GM18951 (cell line): ENCODE data around the gene COG6.

Source experiments
- POLR2A ChIP-seq: IDR thresholded peaks from 4 replicates; pipeline ENCODE4 v1.6.1; 2011; ENCODE audit warnings: mild to moderate bottlenecking; ENCODE audit not compliant: insufficient read length, insufficient read depth; ENCODE audit errors: extremely low read depth
- in situ Hi-C: fragments of 300-500 bp; cut with MboI; formaldehyde crosslinking; loops from one replicate; pipeline ENCODE4 v1.12.0; 2022; ENCODE audit warnings: low sequenced_read_pairs, mixed read lengths, inconsistent platforms; ENCODE audit not compliant: unreplicated experiment

COG6 gene

GRCh38 chr13:39688699-39689405, 33.4 kb downstream of the COG6 start:
- no peak for TF ChIP-seq POLR2A
- in situ Hi-C loops: loop anchor here (25.0 kb wide), 1 partner anchor 998 kb away; no protein-coding TSS in a partner anchor

- no peak for TF ChIP-seq POLR2A
- in situ Hi-C loops: loop anchor here (25.0 kb wide), 1 partner anchor 994 kb away; no protein-coding TSS in a partner anchor
Measured at GRCh38 chr13:39692660-39693438, 37.4 kb downstream of the COG6 start.

- in situ Hi-C loops: loop anchor here (25.0 kb wide), 1 partner anchor 988 kb away; no protein-coding TSS in a partner anchor
Measured at GRCh38 chr13:39699274-39699673, 43.8 kb downstream of the COG6 start.

GRCh38 chr13:39712626-39713025, 57.2 kb downstream of the COG6 start:
- in situ Hi-C loops: no loop called here
- no peak for TF ChIP-seq POLR2A

More at GRCh38 chr13:39699274-39699673, 43.8 kb downstream of the COG6 start:
- TF ChIP-seq POLR2A: no peak

GRCh38 chr13:39729156-39729555, 73.7 kb downstream of the COG6 start:
- no peak for TF ChIP-seq POLR2A
- in situ Hi-C loops: no loop called here

- TF ChIP-seq POLR2A: no peak
- in situ Hi-C loops: no loop called here
Measured at GRCh38 chr13:39734952-39735351, 79.5 kb downstream of the COG6 start.

- in situ Hi-C loops: no loop called here
Measured at GRCh38 chr13:39737047-39737446, 81.6 kb downstream of the COG6 start.

GRCh38 chr13:39740761-39741160, 85.3 kb downstream of the COG6 start:
- TF ChIP-seq POLR2A: no peak
- in situ Hi-C loops: no loop called here

More at GRCh38 chr13:39737047-39737446, 81.6 kb downstream of the COG6 start:
- no peak for TF ChIP-seq POLR2A

GRCh38 chr13:39748961-39749360, 93.5 kb downstream of the COG6 start:
- TF ChIP-seq POLR2A: no peak
- in situ Hi-C loops: no loop called here

- TF ChIP-seq POLR2A: no peak
- in situ Hi-C loops: no loop called here
Measured at GRCh38 chr13:39749528-39749927, 94.1 kb downstream of the COG6 start.

- in situ Hi-C loops: no loop called here
Measured at GRCh38 chr13:39751805-39752204, 96.3 kb downstream of the COG6 start.

GRCh38 chr13:39760521-39760920, 105.1 kb downstream of the COG6 start:
- no peak for TF ChIP-seq POLR2A
- in situ Hi-C loops: no loop called here

More at GRCh38 chr13:39751805-39752204, 96.3 kb downstream of the COG6 start:
- no peak for TF ChIP-seq POLR2A

- in situ Hi-C loops: no loop called here
- TF ChIP-seq POLR2A: no peak
Measured at GRCh38 chr13:39765801-39766463, 110.5 kb downstream of the COG6 start.

- no peak for TF ChIP-seq POLR2A
- in situ Hi-C loops: no loop called here
Measured at GRCh38 chr13:39766464-39767158, 111.1 kb downstream of the COG6 start.
